Panc1 (cell line): ENCODE data around the gene INPP4B. TPM values are rescaled to one million over a fixed set of nuclear protein-coding genes. Genes with fewer than 3 reads are reported as not detected.

Experiments
- ATAC-seq: fragments of 200-7000 bp; cut with Tn5 transposase; 2 replicates; pipeline ENCODE4 v1.9.1; 2020; ENCODE audit warnings: mild to moderate bottlenecking, moderate library complexity
- BruUV-seq: library from RNA; stranded (reverse); fragments of 400-500 nt; replicated peaks from 2 replicates; lab custom pipeline; 2021; lab: Mats Ljungman, UMichigan
- CTCF ChIA-PET: fragments of 300-600 bp; sonication (Branson Sonifier 250); formaldehyde crosslinking; loops from one replicate; lab custom pipeline; 2022; ENCODE audit warnings: antibody characterized with exemption; lab: Charles Lee
- POLR2A ChIA-PET: fragments of 300-600 bp; sonication (Branson Sonifier 250); formaldehyde crosslinking; loops from one replicate; lab custom pipeline; 2022; ENCODE audit warnings: antibody characterized with exemption; lab: Charles Lee
- DNase-seq: peaks from one replicate; pipeline ENCODE4 v3.0.0-alpha.2; 2010; ENCODE audit warnings: low read depth, low spot score
- H3K27ac ChIP-seq: 2 replicates; pipeline ENCODE4 v1.5.1; 2011; ENCODE audit warnings: mild to moderate bottlenecking, low read length, inconsistent platforms
- H3K27me3 ChIP-seq: fragments of 200-500 bp; sonication (Bioruptor generic); 2 replicates; pipeline ENCODE4 v1.6.0; 2014; ENCODE audit warnings: low read length, inconsistent platforms; ENCODE audit not compliant: control insufficient read depth, insufficient read depth
- H3K36me3 ChIP-seq: fragments of 200-500 bp; sonication (Bioruptor generic); 2 replicates; pipeline ENCODE4 v1.5.1; 2014; ENCODE audit warnings: inconsistent platforms, mild to moderate bottlenecking, low read length, moderate library complexity; ENCODE audit not compliant: control insufficient read depth, insufficient read depth
- H3K4me1 ChIP-seq: 2 replicates; pipeline ENCODE4 v1.5.1; 2011; ENCODE audit warnings: inconsistent platforms, mild to moderate bottlenecking, low read length, moderate library complexity; ENCODE audit not compliant: control insufficient read depth, insufficient read depth
- H3K4me3 ChIP-seq, 2 experiments: 2 replicates each; pipeline ENCODE4 v1.5.1; 2011 to 2012; ENCODE audit warnings: low read depth in 2 of 2, low read length in 2 of 2, mild to moderate bottlenecking in 2 of 2, inconsistent platforms in 1 of 2, moderate library complexity in 1 of 2
- H3K9me3 ChIP-seq: fragments of 200-500 bp; sonication (Bioruptor generic); 2 replicates; pipeline ENCODE4 v1.5.1; 2014; ENCODE audit warnings: low read depth, mild to moderate bottlenecking, inconsistent platforms, low read length, moderate library complexity; ENCODE audit not compliant: control insufficient read depth, insufficient read depth
- POLR2AphosphoS5 ChIP-seq: IDR thresholded peaks from 2 replicates; pipeline ENCODE4 v1.6.1; 2012; ENCODE audit warnings: mild to moderate bottlenecking, low read depth, low read length, moderate library complexity
- REST ChIP-seq, 2 experiments: IDR thresholded peaks; 2 replicates each; pipeline ENCODE4 v1.6.1; 2011 to 2012; ENCODE audit warnings: low read depth in 2 of 2, control low read depth in 1 of 2, low read length in 1 of 2, mild to moderate bottlenecking in 1 of 2, moderate library complexity in 1 of 2; ENCODE audit not compliant: insufficient read depth in 1 of 2
- SIN3A ChIP-seq: IDR thresholded peaks from 2 replicates; pipeline ENCODE4 v1.6.1; 2012; ENCODE audit warnings: low read depth, mild to moderate bottlenecking, low read length, moderate library complexity, borderline replicate concordance; ENCODE audit not compliant: insufficient read depth
- TCF7L2 ChIP-seq: IDR thresholded peaks from 2 replicates; pipeline ENCODE4 v1.6.1; 2011; ENCODE audit warnings: mild to moderate bottlenecking, low read depth, low read length, inconsistent platforms
- in situ Hi-C: cut with HindIII; loops from 2 replicates; pipeline ENCODE4 v1.10.0; 2016; ENCODE audit warnings: low sequenced_read_pairs, low pct_unique_long_range_greater_than_20kb
- intact Hi-C: fragments of 100-400 bp; cut with micrococcal nuclease; formaldehyde crosslinking; loops from one replicate; pipeline ENCODE4 v1.10.0; 2022; ENCODE audit not compliant: unreplicated experiment
- total RNA-seq: library from RNA; stranded (reverse); gene quantifications from one replicate; pipeline ENCODE4 v1.2.1, GENCODE V29; 2021; ENCODE audit not compliant: unreplicated experiment
- TF ChIP-seq, protein P1 (sequence below): fragments of 450-650 bp; IDR thresholded peaks from 2 replicates; pipeline ENCODE4 v1.5.1; 2017; ENCODE audit warnings: mild to moderate bottlenecking

Gene INPP4B
- total RNA-seq, 1 experiment from 2014 or later = 4.5 TPM

DNA sequence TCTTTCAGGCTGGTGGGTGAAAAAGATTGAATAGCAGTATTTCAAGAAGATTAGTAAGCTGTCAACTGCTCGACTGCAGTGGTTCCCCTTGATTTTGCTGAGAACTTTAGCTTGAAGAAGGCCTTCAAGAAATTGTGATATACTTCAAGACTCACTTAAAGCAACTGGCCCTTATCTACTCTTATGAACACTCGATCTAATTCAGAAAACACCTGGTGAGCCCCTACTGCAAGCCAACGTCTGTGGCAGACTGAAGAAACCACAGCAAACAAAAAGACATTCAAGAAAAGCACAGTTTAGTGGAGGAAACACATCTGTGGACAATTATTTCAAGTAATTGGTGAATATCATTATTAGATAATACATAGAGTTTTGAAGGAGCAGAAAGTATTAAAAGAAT, 119.0 kb downstream of the INPP4B start:
- ChIA-PET POLR2A (no interaction called here), CTCF (no interaction called here)
- Histone ChIP-seq H3K36me3 (no peaks in the 10 kb centered on the region), H3K4me3 (no peak overlapping the region), H3K9me3 (no peaks in the 10 kb centered on the region), H3K27me3 (no peaks in the 10 kb centered on the region), H3K4me1 (no peaks in the 10 kb centered on the region), H3K27ac (no peak overlapping the region)
- TF ChIP-seq TCF7L2 (no peak), SIN3A (no peak), POLR2AphosphoS5 (no peak)
- TF ChIP-seq, protein P1, sequence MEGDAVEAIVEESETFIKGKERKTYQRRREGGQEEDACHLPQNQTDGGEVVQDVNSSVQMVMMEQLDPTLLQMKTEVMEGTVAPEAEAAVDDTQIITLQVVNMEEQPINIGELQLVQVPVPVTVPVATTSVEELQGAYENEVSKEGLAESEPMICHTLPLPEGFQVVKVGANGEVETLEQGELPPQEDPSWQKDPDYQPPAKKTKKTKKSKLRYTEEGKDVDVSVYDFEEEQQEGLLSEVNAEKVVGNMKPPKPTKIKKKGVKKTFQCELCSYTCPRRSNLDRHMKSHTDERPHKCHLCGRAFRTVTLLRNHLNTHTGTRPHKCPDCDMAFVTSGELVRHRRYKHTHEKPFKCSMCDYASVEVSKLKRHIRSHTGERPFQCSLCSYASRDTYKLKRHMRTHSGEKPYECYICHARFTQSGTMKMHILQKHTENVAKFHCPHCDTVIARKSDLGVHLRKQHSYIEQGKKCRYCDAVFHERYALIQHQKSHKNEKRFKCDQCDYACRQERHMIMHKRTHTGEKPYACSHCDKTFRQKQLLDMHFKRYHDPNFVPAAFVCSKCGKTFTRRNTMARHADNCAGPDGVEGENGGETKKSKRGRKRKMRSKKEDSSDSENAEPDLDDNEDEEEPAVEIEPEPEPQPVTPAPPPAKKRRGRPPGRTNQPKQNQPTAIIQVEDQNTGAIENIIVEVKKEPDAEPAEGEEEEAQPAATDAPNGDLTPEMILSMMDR = no peak
- intact Hi-C loops = no loop called here
- ATAC-seq (no peak), DNase-seq (no peak)
- in situ Hi-C loops = no loop called here
- no TSS peak for BruUV-seq

- no peaks in the 10 kb centered on the region for H3K4me1 ChIP-seq
- ChIA-PET CTCF (no interaction called here), POLR2A (no interaction called here)
- H3K36me3 ChIP-seq = no peaks in the 10 kb centered on the region
- TF ChIP-seq POLR2AphosphoS5 (no peak), SIN3A (no peak), REST (IDR thresholded peaks at IDR 0.05; ENCODE audit: insufficient read depth in 1 of 2, low read depth in 2 of 2, low read length in 1 of 2) (no peak), TCF7L2 (no peak)
- TF ChIP-seq, protein P1 = no peak
- ATAC-seq = no peak
- no peak overlapping the region for H3K27ac ChIP-seq
- DNase-seq = no peak
- H3K9me3 ChIP-seq = no peaks in the 10 kb centered on the region
- in situ Hi-C loops = no loop called here
- H3K4me3 ChIP-seq = no peak overlapping the region
- BruUV-seq = no TSS peak
- H3K27me3 ChIP-seq = no peaks in the 10 kb centered on the region
- intact Hi-C loops = no loop called here
Observed at GRCh38 chr4:142725886-142726285, 120.2 kb downstream of the INPP4B start.
